HepG2 (cell line): ENCODE measurements around the gene SYMPK. TPM values are rescaled to one million over a fixed set of nuclear protein-coding genes. Genes with fewer than 3 reads are reported as not detected.
A peak's percentile ranks its signal among the peaks of the same experiment; 100 is the strongest.

Source experiments
- CEBPG ChIP-seq: IDR thresholded peaks from 2 replicates; pipeline ENCODE4 v1.6.1; 2016
- ELF4 ChIP-seq: sonication (generic); formaldehyde crosslinking; IDR thresholded peaks from 2 replicates; pipeline ENCODE4 v1.5.0; 2020; ENCODE audit warnings: missing genetic modification reagents, mild to moderate bottlenecking, moderate library complexity, borderline replicate concordance
- ETV5 ChIP-seq: IDR thresholded peaks from 2 replicates; pipeline ENCODE4 v1.6.1; 2018; ENCODE audit warnings: missing biosample characterization, missing genetic modification reagents, inconsistent platforms, borderline replicate concordance
- GABPA ChIP-seq, 2 experiments: IDR thresholded peaks; 2 replicates each; pipeline ENCODE4 v1.6.1; 2011 to 2016; ENCODE audit warnings: low read depth in 2 of 2, low read length in 1 of 2, missing biosample characterization in 1 of 2, missing genetic modification characterization in 1 of 2
- HNF4G ChIP-seq, 2 experiments: sonication (generic) in 1 of 2; formaldehyde crosslinking in 1 of 2; IDR thresholded peaks; 2 replicates each; pipeline versions ENCODE4 v1.4.0 to v1.6.1; 2011 to 2020; ENCODE audit warnings: borderline replicate concordance in 2 of 2, low read depth in 2 of 2, mild to moderate bottlenecking in 2 of 2, low read length in 1 of 2, missing genetic modification reagents in 1 of 2, moderate library complexity in 1 of 2
- KAT7 ChIP-seq: IDR thresholded peaks from 2 replicates; pipeline ENCODE4 v1.6.1; 2018; ENCODE audit warnings: borderline replicate concordance, missing compliant biosample characterization
- NCOA1 ChIP-seq: sonication (generic); formaldehyde crosslinking; IDR thresholded peaks from 2 replicates; pipeline ENCODE4 v1.9.0; 2021; ENCODE audit warnings: missing genetic modification reagents
- RARA ChIP-seq: IDR thresholded peaks from 2 replicates; pipeline ENCODE4 v1.6.1; 2016; ENCODE audit warnings: missing genetic modification reagents, missing compliant biosample characterization
- SIN3B ChIP-seq: fragments of 150-350 bp; IDR thresholded peaks from 2 replicates; pipeline ENCODE4 v1.6.1; 2014; ENCODE audit warnings: low read length
- SPEN ChIP-seq: sonication (generic); formaldehyde crosslinking; IDR thresholded peaks from 2 replicates; pipeline ENCODE4 v1.5.1; 2020; ENCODE audit warnings: low read depth, mild to moderate bottlenecking, missing genetic modification reagents
- TCF7L2 ChIP-seq: IDR thresholded peaks from 2 replicates; pipeline ENCODE4 v1.6.1; 2011; ENCODE audit warnings: mild to moderate bottlenecking, low read depth, low read length, moderate library complexity
- ZFP90 ChIP-seq: sonication (generic); formaldehyde crosslinking; IDR thresholded peaks from 2 replicates; pipeline ENCODE4 v1.8.0; 2022; ENCODE audit warnings: missing genetic modification reagents, mild to moderate bottlenecking, inconsistent platforms, borderline replicate concordance
- ZIK1 ChIP-seq: sonication (generic); formaldehyde crosslinking; IDR thresholded peaks from 2 replicates; pipeline ENCODE4 v1.5.0; 2020; ENCODE audit warnings: mild to moderate bottlenecking, low read depth, missing genetic modification reagents, borderline replicate concordance
- ZNF275 ChIP-seq: sonication (generic); formaldehyde crosslinking; IDR thresholded peaks from 2 replicates; pipeline ENCODE4 v1.8.0; 2022; ENCODE audit warnings: missing genetic modification reagents, mild to moderate bottlenecking, inconsistent platforms, borderline replicate concordance
- ZNF556 ChIP-seq: sonication (generic); formaldehyde crosslinking; IDR thresholded peaks from 2 replicates; pipeline ENCODE4 v1.4.0; 2020; ENCODE audit warnings: mild to moderate bottlenecking, missing genetic modification reagents, borderline replicate concordance
- ZNF883 ChIP-seq: sonication (generic); formaldehyde crosslinking; IDR thresholded peaks from 2 replicates; pipeline ENCODE4 v1.5.1; 2020; ENCODE audit warnings: mild to moderate bottlenecking, missing genetic modification reagents; ENCODE audit errors: not compliant biosample characterization
- polyA plus RNA-seq, 8 experiments: library from polyadenylated mRNA; depleted of rRNA in 3 of 8; stranded (reverse) in 7 of 8; unstranded in 1 of 8; fragments of >200 nt; fragmentation: Illumina TruSeq in 4 of 8; extraction: Trizol in 4 of 8; gene quantifications; 2 replicates each; pipeline versions ENCODE4 v1.2.1 to v1.2.3, GENCODE V29; 2011 to 2016; ENCODE audit warnings: low read depth in 4 of 8, missing spikeins in 1 of 8, mixed read lengths in 1 of 8; ENCODE audit not compliant: insufficient read depth in 1 of 8
- total RNA-seq, 5 experiments: library from RNA; depleted of rRNA; stranded (reverse); fragments of >200 nt; fragmentation: Illumina TruSeq; extraction: Trizol; gene quantifications; 2 replicates each; pipeline ENCODE4 v1.2.3, GENCODE V29; 2016; ENCODE audit warnings: low read depth in 1 of 5
- TF ChIP-seq, protein P1 (sequence below): sonication (generic); formaldehyde crosslinking; IDR thresholded peaks from 2 replicates; pipeline ENCODE4 v1.5.0; 2020; ENCODE audit warnings: mild to moderate bottlenecking, missing genetic modification reagents, borderline replicate concordance
- TF ChIP-seq, protein P2 (sequence below): sonication (generic); formaldehyde crosslinking; IDR thresholded peaks from 2 replicates; pipeline ENCODE4 v1.5.0; 2020; ENCODE audit warnings: missing genetic modification reagents, mild to moderate bottlenecking, borderline replicate concordance

The SYMPK gene
- total and polyA plus RNA-seq, 2 of the 13 experiments (the other 11 are each of a cell fraction or from before 2014, with no cell fraction given): 21.9 to 55.7 TPM

- TF ChIP-seq, protein P1, sequence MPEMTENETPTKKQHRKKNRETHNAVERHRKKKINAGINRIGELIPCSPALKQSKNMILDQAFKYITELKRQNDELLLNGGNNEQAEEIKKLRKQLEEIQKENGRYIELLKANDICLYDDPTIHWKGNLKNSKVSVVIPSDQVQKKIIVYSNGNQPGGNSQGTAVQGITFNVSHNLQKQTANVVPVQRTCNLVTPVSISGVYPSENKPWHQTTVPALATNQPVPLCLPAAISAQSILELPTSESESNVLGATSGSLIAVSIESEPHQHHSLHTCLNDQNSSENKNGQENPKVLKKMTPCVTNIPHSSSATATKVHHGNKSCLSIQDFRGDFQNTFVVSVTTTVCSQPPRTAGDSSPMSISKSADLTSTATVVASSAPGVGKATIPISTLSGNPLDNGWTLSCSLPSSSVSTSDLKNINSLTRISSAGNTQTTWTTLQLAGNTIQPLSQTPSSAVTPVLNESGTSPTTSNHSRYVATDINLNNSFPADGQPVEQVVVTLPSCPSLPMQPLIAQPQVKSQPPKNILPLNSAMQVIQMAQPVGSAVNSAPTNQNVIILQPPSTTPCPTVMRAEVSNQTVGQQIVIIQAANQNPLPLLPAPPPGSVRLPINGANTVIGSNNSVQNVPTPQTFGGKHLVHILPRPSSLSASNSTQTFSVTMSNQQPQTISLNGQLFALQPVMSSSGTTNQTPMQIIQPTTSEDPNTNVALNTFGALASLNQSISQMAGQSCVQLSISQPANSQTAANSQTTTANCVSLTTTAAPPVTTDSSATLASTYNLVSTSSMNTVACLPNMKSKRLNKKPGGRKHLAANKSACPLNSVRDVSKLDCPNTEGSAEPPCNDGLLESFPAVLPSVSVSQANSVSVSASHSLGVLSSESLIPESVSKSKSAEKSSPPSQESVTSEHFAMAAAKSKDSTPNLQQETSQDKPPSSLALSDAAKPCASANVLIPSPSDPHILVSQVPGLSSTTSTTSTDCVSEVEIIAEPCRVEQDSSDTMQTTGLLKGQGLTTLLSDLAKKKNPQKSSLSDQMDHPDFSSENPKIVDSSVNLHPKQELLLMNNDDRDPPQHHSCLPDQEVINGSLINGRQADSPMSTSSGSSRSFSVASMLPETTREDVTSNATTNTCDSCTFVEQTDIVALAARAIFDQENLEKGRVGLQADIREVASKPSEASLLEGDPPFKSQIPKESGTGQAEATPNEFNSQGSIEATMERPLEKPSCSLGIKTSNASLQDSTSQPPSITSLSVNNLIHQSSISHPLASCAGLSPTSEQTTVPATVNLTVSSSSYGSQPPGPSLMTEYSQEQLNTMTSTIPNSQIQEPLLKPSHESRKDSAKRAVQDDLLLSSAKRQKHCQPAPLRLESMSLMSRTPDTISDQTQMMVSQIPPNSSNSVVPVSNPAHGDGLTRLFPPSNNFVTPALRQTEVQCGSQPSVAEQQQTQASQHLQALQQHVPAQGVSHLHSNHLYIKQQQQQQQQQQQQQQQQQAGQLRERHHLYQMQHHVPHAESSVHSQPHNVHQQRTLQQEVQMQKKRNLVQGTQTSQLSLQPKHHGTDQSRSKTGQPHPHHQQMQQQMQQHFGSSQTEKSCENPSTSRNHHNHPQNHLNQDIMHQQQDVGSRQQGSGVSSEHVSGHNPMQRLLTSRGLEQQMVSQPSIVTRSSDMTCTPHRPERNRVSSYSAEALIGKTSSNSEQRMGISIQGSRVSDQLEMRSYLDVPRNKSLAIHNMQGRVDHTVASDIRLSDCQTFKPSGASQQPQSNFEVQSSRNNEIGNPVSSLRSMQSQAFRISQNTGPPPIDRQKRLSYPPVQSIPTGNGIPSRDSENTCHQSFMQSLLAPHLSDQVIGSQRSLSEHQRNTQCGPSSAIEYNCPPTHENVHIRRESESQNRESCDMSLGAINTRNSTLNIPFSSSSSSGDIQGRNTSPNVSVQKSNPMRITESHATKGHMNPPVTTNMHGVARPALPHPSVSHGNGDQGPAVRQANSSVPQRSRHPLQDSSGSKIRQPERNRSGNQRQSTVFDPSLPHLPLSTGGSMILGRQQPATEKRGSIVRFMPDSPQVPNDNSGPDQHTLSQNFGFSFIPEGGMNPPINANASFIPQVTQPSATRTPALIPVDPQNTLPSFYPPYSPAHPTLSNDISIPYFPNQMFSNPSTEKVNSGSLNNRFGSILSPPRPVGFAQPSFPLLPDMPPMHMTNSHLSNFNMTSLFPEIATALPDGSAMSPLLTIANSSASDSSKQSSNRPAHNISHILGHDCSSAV (CRISPR knock-in tag): no peak
- TF ChIP-seq ELF4 (CRISPR knock-in tag) (no peak), NCOA1 (CRISPR knock-in tag) (no peak), ZFP90 (no peak), ETV5 (CRISPR knock-in tag) (no peak; the same call in 1 of the 2 replicates), ZNF556 (CRISPR knock-in tag) (no peak), HNF4G (IDR thresholded peaks at IDR 0.05; ENCODE audit: borderline replicate concordance, low read depth, low read length) (peak; percentile 65), HNF4G (CRISPR knock-in tag; IDR thresholded peaks at IDR 0.05; ENCODE audit: borderline replicate concordance, low read depth) (no peak), RARA (CRISPR knock-in tag) (no peak), SPEN (CRISPR knock-in tag) (no peak), SIN3B (no peak), ZIK1 (CRISPR knock-in tag) (no peak), ZNF883 (CRISPR knock-in tag) (no peak), CEBPG (CRISPR knock-in tag) (no peak), GABPA (IDR thresholded peaks at IDR 0.05; ENCODE audit: low read depth, low read length) (no peak), GABPA (CRISPR knock-in tag; IDR thresholded peaks at IDR 0.05; ENCODE audit: low read depth) (0 out of 2 replicates have a peak, but pooled peaks have one; percentile 10), KAT7 (CRISPR knock-in tag) (no peak), ZNF275 (CRISPR knock-in tag) (no peak), TCF7L2 (no peak)
- TF ChIP-seq, protein P2, sequence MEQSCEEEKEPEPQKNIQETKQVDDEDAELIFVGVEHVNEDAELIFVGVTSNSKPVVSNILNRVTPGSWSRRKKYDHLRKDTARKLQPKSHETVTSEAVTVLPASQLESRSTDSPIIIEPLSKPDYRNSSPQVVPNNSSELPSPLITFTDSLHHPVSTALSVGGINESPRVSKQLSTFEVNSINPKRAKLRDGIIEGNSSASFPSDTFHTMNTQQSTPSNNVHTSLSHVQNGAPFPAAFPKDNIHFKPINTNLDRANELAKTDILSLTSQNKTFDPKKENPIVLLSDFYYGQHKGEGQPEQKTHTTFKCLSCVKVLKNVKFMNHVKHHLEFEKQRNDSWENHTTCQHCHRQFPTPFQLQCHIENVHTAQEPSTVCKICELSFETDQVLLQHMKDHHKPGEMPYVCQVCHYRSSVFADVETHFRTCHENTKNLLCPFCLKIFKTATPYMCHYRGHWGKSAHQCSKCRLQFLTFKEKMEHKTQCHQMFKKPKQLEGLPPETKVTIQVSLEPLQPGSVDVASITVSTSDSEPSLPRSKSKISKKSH (CRISPR knock-in tag): 0 out of 2 replicates have a peak, but pooled peaks have one; percentile 38
These were observed 48.3 kb upstream of the SYMPK start (continued) for GRCh38 chr19:45911291-45911690.
